Hematopoietic multipotent progenitor cell treated with erythropoietin and hydrocortisone succinate and interleukin-3 and kit ligand, for 17 days (in vitro differentiated cells): ENCODE measurements around the gene MRPS15.

Experiments used
- DNase-seq: peaks from one replicate; pipeline ENCODE4 v3.0.0-alpha.2; 2015; ENCODE audit warnings: low spot score

MRPS15 gene

DNA sequence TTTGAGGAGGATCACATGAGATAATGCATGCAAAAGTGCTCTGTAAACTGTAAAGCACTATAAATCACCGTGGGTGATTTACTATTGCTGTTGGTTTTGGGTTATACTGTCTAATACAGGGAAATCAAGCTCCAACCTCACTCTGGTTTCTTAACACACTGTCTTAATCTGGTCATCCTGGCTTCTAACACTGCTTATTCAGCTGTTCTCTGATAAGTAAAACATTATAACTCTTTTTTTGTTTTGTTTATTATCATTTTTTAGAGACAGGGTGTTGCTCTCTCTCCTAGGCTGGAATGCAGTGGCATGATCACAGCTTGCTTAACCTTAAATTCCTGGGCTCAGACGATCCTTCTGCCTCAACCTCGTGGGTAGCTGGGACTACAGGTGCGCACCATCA is 44.6 kb downstream of the MRPS15 start:
- DNase-seq = no peak

DNA sequence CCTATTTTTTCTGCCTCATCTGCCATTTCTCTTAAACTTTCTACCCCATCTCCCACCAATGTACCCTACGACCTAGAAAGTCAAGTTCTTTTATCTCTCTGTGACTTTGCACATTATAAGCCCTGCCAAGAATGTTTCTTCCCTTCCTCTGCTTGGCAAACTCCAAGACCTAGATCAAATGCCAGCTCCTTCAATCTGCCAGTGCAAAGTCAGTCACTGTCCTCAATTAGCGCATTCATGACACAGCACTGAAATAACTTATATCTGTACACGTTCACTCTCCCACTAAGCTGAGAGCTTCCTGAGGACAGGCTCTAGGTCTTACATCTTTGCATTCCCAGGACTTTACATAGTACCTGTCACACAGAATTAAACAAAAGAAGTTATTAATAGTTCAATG is 45.0 kb downstream of the MRPS15 start:
- DNase-seq = no peak

DNA sequence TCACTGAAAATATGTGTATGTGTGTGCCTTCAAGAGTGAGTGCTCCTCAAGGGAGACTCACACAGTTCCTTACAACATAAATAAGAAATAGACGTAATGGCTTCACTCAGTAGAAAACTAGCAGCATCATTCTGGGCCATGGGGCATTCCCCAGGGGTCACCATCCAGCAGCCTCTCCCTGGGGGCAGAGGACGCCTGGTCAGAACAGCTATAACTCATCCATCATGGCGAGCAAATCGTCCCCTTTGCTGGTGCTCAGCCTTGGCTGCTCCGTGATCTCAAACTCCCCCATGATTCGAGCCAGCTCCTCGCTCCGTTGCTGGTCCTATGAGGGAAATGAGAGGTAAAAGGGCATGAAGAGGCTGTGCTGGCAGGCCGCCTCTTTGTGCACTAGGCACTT is 46.3 kb downstream of the MRPS15 start:
- no peak for DNase-seq

DNA sequence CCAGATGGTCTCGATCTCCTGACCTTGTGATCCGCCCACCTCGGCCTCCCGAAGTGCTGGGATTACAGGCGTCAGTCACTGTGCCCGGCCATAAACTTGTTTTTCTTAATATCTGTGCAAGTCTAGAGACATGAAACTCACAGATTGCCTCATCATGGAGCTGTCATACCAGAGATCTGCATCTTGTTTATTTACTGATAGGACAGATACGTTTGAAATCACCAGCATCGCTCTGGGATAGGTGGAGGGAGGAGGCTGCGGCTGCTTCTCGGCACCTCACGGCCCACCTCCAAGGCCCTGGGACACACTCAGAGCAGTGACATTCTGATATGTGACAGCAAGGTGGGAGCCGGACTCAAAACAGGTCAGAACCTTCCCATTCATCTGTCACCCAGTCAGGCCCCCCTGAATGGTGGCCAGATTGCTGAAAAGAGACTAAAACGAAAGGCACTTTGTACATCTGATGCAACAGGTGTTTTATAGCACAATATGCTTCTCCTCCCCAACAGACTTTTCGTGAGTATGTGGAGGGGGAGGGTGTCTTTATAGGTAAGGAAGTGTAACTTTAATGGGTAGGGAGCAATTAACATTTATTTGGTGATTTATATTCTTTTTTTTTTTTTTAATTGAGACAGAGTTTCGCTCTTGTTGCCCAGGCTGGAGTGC is 48.4 kb downstream of the MRPS15 start:
- no peak for DNase-seq

DNA sequence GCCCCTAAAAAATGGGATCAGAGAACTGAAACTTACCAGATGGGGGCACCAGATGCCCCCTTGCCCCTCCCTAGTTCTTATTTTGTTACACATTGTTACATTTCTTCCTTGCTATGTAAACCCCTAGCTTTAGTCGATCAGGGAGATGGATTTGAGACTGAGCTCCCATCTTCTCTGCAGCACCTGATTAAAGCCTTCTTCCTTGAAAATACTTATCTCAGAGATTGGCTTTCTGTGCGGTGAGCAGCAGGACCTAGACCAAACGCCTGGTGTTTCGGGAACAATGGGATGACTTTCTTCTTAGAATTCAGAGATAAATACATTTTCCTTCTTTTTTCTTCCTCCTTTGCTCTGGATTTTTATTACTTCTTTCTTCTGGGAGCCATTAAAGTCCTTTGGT is 49.8 kb downstream of the MRPS15 start:
- DNase-seq = no peak

DNA sequence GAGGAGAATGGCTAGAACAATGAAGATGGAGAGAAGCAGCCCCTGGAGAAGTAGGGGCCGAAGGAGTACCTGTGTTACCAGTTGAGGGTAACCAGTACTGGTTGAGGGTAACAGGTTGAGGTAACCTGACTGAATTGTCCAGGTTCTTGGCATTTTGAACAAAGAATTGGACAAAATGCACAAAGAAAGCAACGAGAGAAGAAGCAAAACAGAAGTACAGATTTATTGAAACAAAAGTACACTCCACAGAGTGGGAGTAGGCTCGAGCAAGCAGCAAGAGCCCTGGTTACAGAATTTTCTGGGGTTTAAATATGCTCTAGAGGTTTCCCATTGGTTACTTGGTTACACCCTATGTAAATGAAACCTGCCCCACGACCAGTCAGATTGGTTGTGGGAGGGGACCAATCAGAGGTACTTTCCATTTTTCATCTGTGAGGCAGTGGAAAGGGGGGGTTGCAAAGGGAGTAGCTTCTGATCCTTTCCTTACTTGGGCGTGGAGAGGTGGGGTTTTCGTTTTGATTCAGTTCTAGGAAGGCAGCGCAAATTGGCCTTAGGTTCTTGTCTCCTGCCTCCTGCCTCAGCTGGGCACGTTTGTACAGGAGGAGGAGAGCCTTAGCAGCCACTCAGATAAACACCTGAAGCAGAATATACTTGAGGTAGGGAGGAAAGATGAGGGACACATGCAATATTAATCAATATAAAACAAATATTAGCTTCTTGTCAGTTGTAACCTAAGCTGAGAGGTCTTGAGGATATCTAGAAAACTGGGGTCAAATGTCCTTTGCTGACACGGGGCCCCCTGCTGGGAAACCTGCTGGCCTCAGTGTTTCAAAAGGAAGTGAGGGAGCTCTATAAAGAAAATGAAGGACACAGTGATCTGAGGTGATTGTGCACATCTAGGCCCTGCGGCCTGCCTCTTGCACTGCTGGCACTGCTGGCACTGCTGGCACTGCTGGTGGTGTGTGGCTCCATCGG is 52.2 kb downstream of the MRPS15 start:
- DNase-seq = peak; percentile 66

DNA sequence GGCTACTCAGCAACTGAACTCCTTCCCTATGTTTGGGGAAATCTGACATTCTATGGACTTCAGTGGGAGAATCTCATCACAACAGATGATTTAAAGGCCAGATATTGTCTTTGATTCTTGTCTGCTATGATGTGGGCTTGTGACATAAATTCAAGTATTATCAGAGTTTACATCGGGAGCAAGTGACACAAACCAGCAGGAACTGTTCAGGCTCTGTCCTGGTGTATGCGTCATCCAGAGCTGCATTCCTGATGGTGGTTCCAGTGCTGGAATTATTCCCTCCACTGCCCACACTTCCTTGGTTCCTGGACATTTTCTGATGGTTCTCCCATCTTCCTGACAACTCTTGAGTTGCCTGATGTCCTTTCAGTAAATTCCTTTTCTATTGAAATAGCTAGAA is 55.7 kb downstream of the MRPS15 start:
- no peak for DNase-seq

DNA sequence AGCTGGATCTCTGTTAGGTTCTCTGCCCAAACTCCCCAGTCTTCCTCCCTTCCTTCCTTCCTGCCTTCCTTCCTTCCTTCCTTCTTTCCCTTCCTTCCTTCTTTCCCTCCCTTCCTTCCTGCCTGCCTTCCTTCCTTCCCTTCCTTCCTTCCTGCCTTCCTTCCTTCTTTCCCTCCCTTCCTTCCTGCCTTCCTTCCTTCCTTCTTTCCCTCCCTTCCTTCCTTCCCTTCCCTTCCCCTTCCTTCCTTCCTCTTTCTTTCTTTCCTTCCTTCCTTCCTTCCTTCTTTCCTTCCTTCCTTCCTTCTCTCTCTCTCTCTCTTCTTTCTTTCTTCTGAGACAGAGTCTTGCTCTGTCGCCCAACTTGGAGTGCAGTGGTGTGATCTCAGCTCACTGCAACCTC is 57.7 kb downstream of the MRPS15 start:
- no peak for DNase-seq
